Astrocyte of the hippocampus (primary cell): ENCODE data around the gene DCLRE1A.

Experiments used
- DNase-seq: peaks from one replicate; pipeline ENCODE4 v3.0.0; 2011; ENCODE audit warnings: low read depth, low spot score

Gene DCLRE1A

GRCh38 chr10:113788604-113789083 is 65.2 kb downstream of the DCLRE1A start:
- peak; percentile 89 for DNase-seq
